Pericardium fibroblast (primary cell): ENCODE data around the gene GLRA3. TPM values are rescaled to one million over a fixed set of nuclear protein-coding genes. Genes with fewer than 3 reads are reported as not detected.

Source experiments
- total RNA-seq: library from RNA; depleted of rRNA; stranded (reverse); fragments of >200 nt; gene quantifications from 2 replicates; pipeline ENCODE4 v1.2.3, GENCODE V29; 2015

The GLRA3 gene
- not detected in 2 replicates for total RNA-seq

GRCh38 chr4:174828845-174829701, at the start of gene GLRA3:
TSS of gene GLRA3 (minus strand) at chr4:174829247. CDS start at chr4:174828811, 436 bp downstream.

Other genes with a start within 250 kb of the GLRA3 start
- gene ADAM29, start 89.1 kb upstream of the GLRA3 start, total RNA-seq = not detected in 2 replicates